22Rv1 (cell line): Measurements from ENCODE around the gene GCAT.

Experiments used
- CTCF ChIP-seq: fragments of 450-650 bp; IDR thresholded peaks from 2 replicates; pipeline ENCODE4 v1.5.1; 2017; ENCODE audit warnings: mild to moderate bottlenecking
- ZFX ChIP-seq: fragments of 450-650 bp; IDR thresholded peaks from 2 replicates; pipeline ENCODE4 v1.6.1; 2017; ENCODE audit warnings: antibody characterized with exemption, borderline replicate concordance

DNA sequence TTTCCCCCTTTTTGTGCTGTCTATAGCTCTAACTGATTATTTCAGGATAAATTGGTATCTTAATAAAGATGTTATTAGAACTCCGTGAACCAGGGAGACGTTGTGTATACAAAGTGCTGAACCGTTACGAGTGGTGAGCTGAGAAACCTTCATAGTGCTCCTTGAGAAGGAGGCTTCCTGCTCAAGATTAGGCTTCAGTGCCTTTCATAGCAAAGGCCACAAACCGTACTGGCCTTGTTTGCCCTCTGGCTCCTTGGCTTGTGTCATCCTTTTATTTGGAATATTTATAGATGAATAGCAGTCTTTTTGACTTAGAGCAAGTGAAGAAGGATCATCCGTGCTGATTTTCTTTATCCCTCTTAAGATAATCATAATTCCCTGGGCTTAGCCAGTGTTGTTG, 57.8 kb downstream of the GCAT start:
- no peak for TF ChIP-seq CTCF
- TF ChIP-seq ZFX = no peak
